ENCODE results near the gene WDR90. TPM values are rescaled to one million over a fixed set of nuclear protein-coding genes. Genes with fewer than 3 reads are reported as not detected.

The WDR90 gene
- total and polyA plus RNA-seq, 10 of the 15 experiments (the other 5 are each of a cell fraction or from before 2014, with no cell fraction given) = 2.0 to 65.0 (median 16.7) TPM

DNA sequence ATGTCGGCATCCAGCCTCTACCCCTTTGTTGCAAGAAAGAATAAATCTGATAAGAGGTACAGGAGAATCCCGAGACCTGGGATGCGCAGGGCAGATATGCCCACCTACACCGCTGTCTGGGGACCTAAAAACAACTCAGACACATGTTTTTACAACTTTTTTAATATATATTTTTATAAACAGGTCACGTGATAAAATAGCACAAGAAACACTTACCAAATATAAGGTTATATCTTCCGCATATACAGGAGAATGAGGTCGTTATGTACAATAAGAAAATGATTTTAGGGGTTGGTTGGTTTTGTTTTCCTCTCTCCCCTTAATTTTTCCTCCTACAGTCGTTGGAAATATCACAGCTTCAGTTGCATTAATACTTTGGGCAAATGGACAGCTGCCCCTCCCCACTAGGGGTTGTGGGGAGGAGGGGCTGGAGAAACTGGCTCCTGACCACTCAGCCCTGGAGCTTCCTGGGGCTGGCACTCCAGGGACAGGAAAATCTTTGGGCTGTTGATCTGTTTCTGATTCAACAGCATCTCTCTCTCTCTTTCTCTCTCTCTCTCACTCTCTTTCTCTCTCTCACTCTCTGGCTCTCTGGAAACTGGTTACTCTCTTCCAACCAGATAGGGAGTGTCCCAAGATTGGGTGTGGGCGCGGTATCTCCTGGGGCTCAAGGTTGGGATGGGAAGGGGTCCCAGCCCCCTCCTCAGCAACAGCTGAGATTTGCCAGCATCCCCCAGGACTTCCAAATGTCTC lies 43.4 kb downstream of the WDR90 start:
- Histone ChIP-seq H2AFZ (ENCODE audit: control insufficient read depth, low read depth, low read length) (no peak overlapping the region), H3K27me3 (replicated peaks in 1 of 2; ENCODE audit: control insufficient read depth in 2 of 2, insufficient read depth in 2 of 2, low read length in 1 of 2) (peaks cover 2 to 6% of the 10 kb centered on the region in 2 experiments; a peak in 3 of 4 replicates), H4K20me1 (ENCODE audit: control insufficient read depth, insufficient read depth) (no peaks in the 10 kb centered on the region), H3K9me3 (replicated peaks; ENCODE audit: control insufficient read depth, insufficient read depth, low read length) (no peaks in the 10 kb centered on the region; the same call in 2 of the 3 replicates), H3K4me3 (no peak overlapping the region), H3K9ac (ENCODE audit: control insufficient read depth, insufficient read depth, low read length) (no peak overlapping the region), H3K4me1 (ENCODE audit: control insufficient read depth, insufficient read depth, low read length) (peaks cover 12% of the 10 kb centered on the region), H3K27ac (ENCODE audit: control insufficient read depth, insufficient read depth) (no peak overlapping the region), H3K36me3 (ENCODE audit: control insufficient read depth in 2 of 2, insufficient read depth in 2 of 2, low read length in 1 of 2) (no peaks in the 10 kb centered on the region), H3K79me2 (ENCODE audit: control insufficient read depth, insufficient read depth, low read length) (peaks cover 9% of the 10 kb centered on the region), H3K4me2 (ENCODE audit: control insufficient read depth, insufficient read depth) (no peak overlapping the region)
- FAIRE-seq = no peak
- no peak for ATAC-seq
- ChIA-PET CTCF (no interaction called here), RAD21 (ENCODE audit: unreplicated experiment) (no interaction called here), POLR2A (interaction anchor here (0.6 kb wide), 1 partner anchor 282 kb away, joined by 3 read pairs; no protein-coding TSS in a partner anchor), SMC1A (ENCODE audit: uncharacterized antibody, unreplicated experiment) (no interaction called here)
- no peak for DNase-seq (ENCODE audit: low read depth, low spot score)
- WGBS (ENCODE audit: insufficient coverage, insufficient replicate concordance, low lambda C conversion rate, missing lambda C conversion rate) = 26% methylated on average over 10 of the region's 10 CpGs
- TF ChIP-seq CREB1 (IDR thresholded peaks at IDR 0.05; ENCODE audit: low read depth) (no peak), RAD51 (IDR thresholded peaks at IDR 0.05) (peak; percentile 49; the same call in 1 of the 2 replicates)
- in situ Hi-C loops (cut with MboI) = no loop called here
- no TSS peak for BruUV-seq (replicated peaks)
- intact Hi-C loops (cut with micrococcal nuclease; ENCODE audit: unreplicated experiment) = no loop called here

DNA sequence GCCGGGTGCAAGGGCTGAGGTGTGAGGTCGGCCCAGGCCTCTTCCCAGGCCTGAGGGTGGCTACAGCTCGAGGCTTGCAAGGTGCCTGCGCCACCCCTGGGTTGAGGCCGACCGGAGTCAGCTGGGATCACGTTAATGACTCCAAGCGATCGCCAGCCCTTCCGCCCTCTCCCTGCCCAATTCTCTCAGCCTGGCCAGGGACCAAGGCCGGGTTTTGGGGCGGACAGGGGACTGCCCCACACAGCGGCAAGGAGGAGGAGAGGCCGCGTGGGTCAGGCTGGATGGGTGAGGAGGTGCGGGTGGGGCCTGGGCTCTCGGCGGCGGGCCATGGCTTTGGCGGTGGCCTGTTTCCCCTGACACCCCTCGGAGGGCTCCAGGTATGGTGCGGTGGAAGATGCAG lies 44.2 kb downstream of the WDR90 start:
- no peak for DNase-seq (ENCODE audit: low read depth, low spot score)
- Histone ChIP-seq H4K20me1 (ENCODE audit: control insufficient read depth, insufficient read depth) (no peaks in the 10 kb centered on the region), H3K27me3 (replicated peaks in 1 of 2; ENCODE audit: control insufficient read depth in 2 of 2, insufficient read depth in 2 of 2, low read length in 1 of 2) (peaks cover 2 to 6% of the 10 kb centered on the region in 2 experiments; a peak in 3 of 4 replicates), H3K4me3 (no peak overlapping the region), H3K4me1 (ENCODE audit: control insufficient read depth, insufficient read depth, low read length) (peaks cover 12% of the 10 kb centered on the region), H3K27ac (ENCODE audit: control insufficient read depth, insufficient read depth) (no peak overlapping the region), H3K4me2 (ENCODE audit: control insufficient read depth, insufficient read depth) (no peak overlapping the region), H3K9ac (ENCODE audit: control insufficient read depth, insufficient read depth, low read length) (no peak overlapping the region), H3K9me3 (replicated peaks; ENCODE audit: control insufficient read depth, insufficient read depth, low read length) (no peaks in the 10 kb centered on the region; the same call in 2 of the 3 replicates), H3K36me3 (ENCODE audit: control insufficient read depth in 2 of 2, insufficient read depth in 2 of 2, low read length in 1 of 2) (no peaks in the 10 kb centered on the region), H3K79me2 (ENCODE audit: control insufficient read depth, insufficient read depth, low read length) (peaks cover 9% of the 10 kb centered on the region), H2AFZ (ENCODE audit: control insufficient read depth, low read depth, low read length) (no peak overlapping the region)
- ChIA-PET POLR2A (interaction anchor here (0.6 kb wide), 1 partner anchor 194 kb away, joined by 4 read pairs; no protein-coding TSS in a partner anchor), RAD21 (ENCODE audit: unreplicated experiment) (no interaction called here), CTCF (no interaction called here), SMC1A (ENCODE audit: uncharacterized antibody, unreplicated experiment) (no interaction called here)
- in situ Hi-C loops (cut with MboI) = no loop called here
- no peak for FAIRE-seq
- intact Hi-C loops (cut with micrococcal nuclease; ENCODE audit: unreplicated experiment) = no loop called here
- WGBS (ENCODE audit: insufficient coverage, insufficient replicate concordance, low lambda C conversion rate, missing lambda C conversion rate) = 52% methylated on average over 19 of the region's 22 CpGs
- BruUV-seq (replicated peaks) = no TSS peak
- no peak for ATAC-seq
- TF ChIP-seq POU2F2 (IDR thresholded peaks at IDR 0.05; ENCODE audit: borderline replicate concordance, low read depth, low read length) = no peak
- TF ChIP-seq EED (IDR thresholded peaks at IDR 0.05; ENCODE audit: low read depth) = no peak
- no peak for TF ChIP-seq RAD21 (IDR thresholded peaks at IDR 0.05; ENCODE audit: insufficient read depth, low read depth, low read length)
- TF ChIP-seq SIN3A (IDR thresholded peaks at IDR 0.05; ENCODE audit: low read depth, low read length) = no peak
- TF ChIP-seq EZH2 (IDR thresholded peaks at IDR 0.05; ENCODE audit: borderline replicate concordance, control insufficient read depth, low read depth, low read length) = no peak
- no peak for TF ChIP-seq TBL1XR1 (IDR thresholded peaks at IDR 0.05; ENCODE audit: low read depth, low read length)
- TF ChIP-seq NR2C2 (IDR thresholded peaks at IDR 0.05; ENCODE audit: borderline replicate concordance, control insufficient read depth, insufficient read length, low read depth) = no peak
- TF ChIP-seq, protein P1, sequence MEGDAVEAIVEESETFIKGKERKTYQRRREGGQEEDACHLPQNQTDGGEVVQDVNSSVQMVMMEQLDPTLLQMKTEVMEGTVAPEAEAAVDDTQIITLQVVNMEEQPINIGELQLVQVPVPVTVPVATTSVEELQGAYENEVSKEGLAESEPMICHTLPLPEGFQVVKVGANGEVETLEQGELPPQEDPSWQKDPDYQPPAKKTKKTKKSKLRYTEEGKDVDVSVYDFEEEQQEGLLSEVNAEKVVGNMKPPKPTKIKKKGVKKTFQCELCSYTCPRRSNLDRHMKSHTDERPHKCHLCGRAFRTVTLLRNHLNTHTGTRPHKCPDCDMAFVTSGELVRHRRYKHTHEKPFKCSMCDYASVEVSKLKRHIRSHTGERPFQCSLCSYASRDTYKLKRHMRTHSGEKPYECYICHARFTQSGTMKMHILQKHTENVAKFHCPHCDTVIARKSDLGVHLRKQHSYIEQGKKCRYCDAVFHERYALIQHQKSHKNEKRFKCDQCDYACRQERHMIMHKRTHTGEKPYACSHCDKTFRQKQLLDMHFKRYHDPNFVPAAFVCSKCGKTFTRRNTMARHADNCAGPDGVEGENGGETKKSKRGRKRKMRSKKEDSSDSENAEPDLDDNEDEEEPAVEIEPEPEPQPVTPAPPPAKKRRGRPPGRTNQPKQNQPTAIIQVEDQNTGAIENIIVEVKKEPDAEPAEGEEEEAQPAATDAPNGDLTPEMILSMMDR (IDR thresholded peaks at IDR 0.05 in 2 of 3, conservative IDR thresholded peaks at IDR 0.05 in 1 of 3; ENCODE audit: control insufficient read depth in 2 of 3, extremely low read depth in 1 of 3, insufficient read depth in 1 of 3, low read depth in 3 of 3, low read length in 3 of 3) = no peak
- TF ChIP-seq SP1 (IDR thresholded peaks at IDR 0.05; ENCODE audit: low read depth, low read length) = no peak
- no peak for TF ChIP-seq DPF2 (IDR thresholded peaks at IDR 0.05)
- TF ChIP-seq, protein P2, sequence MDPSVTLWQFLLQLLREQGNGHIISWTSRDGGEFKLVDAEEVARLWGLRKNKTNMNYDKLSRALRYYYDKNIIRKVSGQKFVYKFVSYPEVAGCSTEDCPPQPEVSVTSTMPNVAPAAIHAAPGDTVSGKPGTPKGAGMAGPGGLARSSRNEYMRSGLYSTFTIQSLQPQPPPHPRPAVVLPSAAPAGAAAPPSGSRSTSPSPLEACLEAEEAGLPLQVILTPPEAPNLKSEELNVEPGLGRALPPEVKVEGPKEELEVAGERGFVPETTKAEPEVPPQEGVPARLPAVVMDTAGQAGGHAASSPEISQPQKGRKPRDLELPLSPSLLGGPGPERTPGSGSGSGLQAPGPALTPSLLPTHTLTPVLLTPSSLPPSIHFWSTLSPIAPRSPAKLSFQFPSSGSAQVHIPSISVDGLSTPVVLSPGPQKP (IDR thresholded peaks at IDR 0.05; ENCODE audit: low read depth, low read length) = no peak
- TF ChIP-seq SMAD1 (IDR thresholded peaks at IDR 0.05; ENCODE audit: low read depth, partially characterized antibody) = no peak
